ENCODE data around the gene ST3GAL5. TPM values are rescaled to one million over a fixed set of nuclear protein-coding genes. Genes with fewer than 3 reads are reported as not detected.
A peak's percentile ranks its signal among the peaks of the same experiment; 100 is the strongest.

ST3GAL5 gene
- total RNA-seq, 2 experiments from 2014 or later = 7.4 to 11.3 TPM

DNA sequence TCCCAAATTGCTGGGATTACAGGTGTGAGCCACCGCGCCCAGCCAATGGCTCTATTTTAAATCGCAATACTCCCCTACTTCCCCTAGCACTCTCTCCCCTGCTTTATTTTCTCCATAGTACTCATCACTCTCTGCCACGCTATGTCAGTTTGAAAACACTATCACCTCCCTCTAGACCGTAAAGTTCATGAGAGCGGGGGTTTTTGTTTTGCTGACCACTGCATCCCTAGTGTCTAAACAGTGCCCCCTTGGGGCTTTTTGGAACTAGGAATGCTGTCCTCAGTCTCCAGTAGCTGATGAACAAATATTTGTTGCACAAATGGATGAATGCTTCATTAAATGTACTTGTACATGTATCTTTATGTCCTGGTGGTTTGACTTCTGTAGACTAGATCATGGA is 90.9 kb downstream of the ST3GAL5 start:
- Histone ChIP-seq H3K4me1 (ENCODE audit: insufficient read depth, low read length, poor library complexity, severe bottlenecking) (no peaks in the 10 kb centered on the region), H3K36me3 (ENCODE audit: insufficient read depth, low read length) (no peaks in the 10 kb centered on the region), H3K9me3 (ENCODE audit: low read length) (no peaks in the 10 kb centered on the region), H3K4me3 (ENCODE audit: low read depth, low read length, poor library complexity, severe bottlenecking) (no peak overlapping the region), H3K4me2 (ENCODE audit: low read length) (no peak overlapping the region), H3K27ac (ENCODE audit: low read depth, low read length, poor library complexity, severe bottlenecking) (no peak overlapping the region), H2AFZ (ENCODE audit: low read length) (no peak overlapping the region), H4K20me1 (ENCODE audit: insufficient read depth, low read length) (no peaks in the 10 kb centered on the region), H3K79me2 (ENCODE audit: insufficient read depth, low read depth, low read length) (no peaks in the 10 kb centered on the region), H3K9me2 (ENCODE audit: insufficient read depth, low read length) (no peaks in the 10 kb centered on the region)
- no peak for DNase-seq (ENCODE audit: low spot score)
- intact Hi-C loops (cut with micrococcal nuclease; ENCODE audit: unreplicated experiment) = no loop called here
- TF ChIP-seq, protein P1, sequence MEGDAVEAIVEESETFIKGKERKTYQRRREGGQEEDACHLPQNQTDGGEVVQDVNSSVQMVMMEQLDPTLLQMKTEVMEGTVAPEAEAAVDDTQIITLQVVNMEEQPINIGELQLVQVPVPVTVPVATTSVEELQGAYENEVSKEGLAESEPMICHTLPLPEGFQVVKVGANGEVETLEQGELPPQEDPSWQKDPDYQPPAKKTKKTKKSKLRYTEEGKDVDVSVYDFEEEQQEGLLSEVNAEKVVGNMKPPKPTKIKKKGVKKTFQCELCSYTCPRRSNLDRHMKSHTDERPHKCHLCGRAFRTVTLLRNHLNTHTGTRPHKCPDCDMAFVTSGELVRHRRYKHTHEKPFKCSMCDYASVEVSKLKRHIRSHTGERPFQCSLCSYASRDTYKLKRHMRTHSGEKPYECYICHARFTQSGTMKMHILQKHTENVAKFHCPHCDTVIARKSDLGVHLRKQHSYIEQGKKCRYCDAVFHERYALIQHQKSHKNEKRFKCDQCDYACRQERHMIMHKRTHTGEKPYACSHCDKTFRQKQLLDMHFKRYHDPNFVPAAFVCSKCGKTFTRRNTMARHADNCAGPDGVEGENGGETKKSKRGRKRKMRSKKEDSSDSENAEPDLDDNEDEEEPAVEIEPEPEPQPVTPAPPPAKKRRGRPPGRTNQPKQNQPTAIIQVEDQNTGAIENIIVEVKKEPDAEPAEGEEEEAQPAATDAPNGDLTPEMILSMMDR (conservative IDR thresholded peaks at IDR 0.05; ENCODE audit: low read length) = peak; percentile 51
- TF ChIP-seq EZH2phosphoT487 (IDR thresholded peaks at IDR 0.05; ENCODE audit: borderline replicate concordance, low read depth, low read length) = no peak
- BruUV-seq (replicated peaks) = no TSS peak
- ChIA-PET POLR2A (interaction anchor here (0.6 kb wide), 1 partner anchor 386 kb away, joined by 3 read pairs; no protein-coding TSS in a partner anchor), CTCF (ENCODE audit: unreplicated experiment) (no interaction called here)

DNA sequence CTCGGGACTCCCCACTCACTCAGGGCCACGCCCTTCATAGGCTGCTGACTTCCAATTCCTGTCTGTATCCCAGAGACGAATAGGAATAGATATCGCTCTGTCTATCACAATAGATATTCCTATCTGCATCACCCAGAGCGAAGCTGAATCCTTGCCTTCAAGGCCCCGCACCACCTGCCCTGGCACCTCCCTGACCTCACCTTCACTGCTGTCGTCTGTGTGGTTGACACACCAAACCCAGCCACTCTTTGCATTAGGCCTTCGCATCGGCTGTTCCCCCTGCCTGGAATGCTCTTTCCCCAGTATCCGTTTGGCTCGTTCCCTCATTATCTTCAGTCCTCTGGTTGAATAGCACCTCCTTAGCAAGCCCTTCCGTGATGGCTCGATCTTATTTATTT is 91.5 kb downstream of the ST3GAL5 start:
- H3K9me2 ChIP-seq (ENCODE audit: insufficient read depth, low read length) = no peaks in the 10 kb centered on the region
- no peak overlapping the region for H3K4me2 ChIP-seq (ENCODE audit: low read length)
- no peaks in the 10 kb centered on the region for H3K36me3 ChIP-seq (ENCODE audit: insufficient read depth, low read length)
- H2AFZ ChIP-seq (ENCODE audit: low read length) = no peak overlapping the region
- ChIA-PET POLR2A (no interaction called here), CTCF (ENCODE audit: unreplicated experiment) (no interaction called here)
- DNase-seq (ENCODE audit: low spot score) = no peak
- no peak overlapping the region for H3K27ac ChIP-seq (ENCODE audit: low read depth, low read length, poor library complexity, severe bottlenecking)
- no peaks in the 10 kb centered on the region for H4K20me1 ChIP-seq (ENCODE audit: insufficient read depth, low read length)
- TF ChIP-seq, protein P1 (conservative IDR thresholded peaks at IDR 0.05; ENCODE audit: low read length) = no peak
- no peak for TF ChIP-seq EZH2phosphoT487 (IDR thresholded peaks at IDR 0.05; ENCODE audit: borderline replicate concordance, low read depth, low read length)
- no peaks in the 10 kb centered on the region for H3K4me1 ChIP-seq (ENCODE audit: insufficient read depth, low read length, poor library complexity, severe bottlenecking)
- no TSS peak for BruUV-seq (replicated peaks)
- no peak overlapping the region for H3K4me3 ChIP-seq (ENCODE audit: low read depth, low read length, poor library complexity, severe bottlenecking)
- no peaks in the 10 kb centered on the region for H3K9me3 ChIP-seq (ENCODE audit: low read length)
- intact Hi-C loops (cut with micrococcal nuclease; ENCODE audit: unreplicated experiment) = no loop called here
- H3K79me2 ChIP-seq (ENCODE audit: insufficient read depth, low read depth, low read length) = no peaks in the 10 kb centered on the region

DNA sequence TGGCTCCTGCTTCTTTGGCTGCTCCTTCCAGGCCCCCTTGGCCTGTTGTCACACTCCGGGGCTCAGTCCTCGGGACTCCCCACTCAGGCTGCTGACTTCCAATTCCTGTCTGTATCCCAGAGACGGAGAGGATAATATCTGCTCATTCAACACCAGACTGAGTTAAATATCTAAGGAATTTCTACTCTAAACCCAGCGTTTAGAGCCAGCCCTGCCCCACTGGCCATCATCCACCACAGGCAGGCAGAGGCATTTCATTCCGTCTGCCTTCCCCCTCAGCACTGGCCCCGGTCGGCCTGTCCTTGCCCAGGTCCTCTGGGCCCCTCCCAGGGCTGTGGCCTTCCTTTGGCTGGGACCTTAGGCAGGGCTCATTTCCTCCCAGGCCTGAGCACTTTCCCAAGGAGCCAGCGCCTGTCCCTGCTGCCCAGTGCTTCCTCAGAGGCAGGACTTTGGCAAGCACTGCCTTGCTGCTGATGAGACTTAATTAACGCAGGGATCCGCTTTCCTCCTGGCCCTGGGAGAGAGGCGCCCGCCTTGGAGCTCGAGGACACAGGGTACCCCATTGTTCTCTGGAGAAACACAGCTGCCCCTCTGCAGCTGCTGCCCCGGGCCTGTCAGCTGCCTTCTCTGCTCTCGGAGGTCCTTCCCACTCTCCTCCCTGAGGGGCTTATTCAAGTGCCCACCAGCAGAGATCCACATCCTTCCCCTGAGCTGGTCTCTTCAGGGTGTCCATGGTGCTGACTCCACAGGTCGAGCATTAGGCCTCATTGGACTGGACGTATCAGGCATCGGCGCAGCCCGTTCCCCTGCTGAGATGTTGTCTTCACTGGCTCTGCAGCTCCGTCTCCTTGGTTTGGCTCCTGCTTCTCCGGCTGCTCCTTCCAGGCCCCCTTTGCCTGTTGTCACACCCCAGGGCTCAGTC is 92.2 kb downstream of the ST3GAL5 start:
- ChIA-PET POLR2A (interaction anchor here (0.6 kb wide), 1 partner anchor 19 kb away, joined by 3 read pairs; no protein-coding TSS in a partner anchor), CTCF (ENCODE audit: unreplicated experiment) (no interaction called here)
- no peak for TF ChIP-seq EZH2phosphoT487 (IDR thresholded peaks at IDR 0.05; ENCODE audit: borderline replicate concordance, low read depth, low read length)
- TF ChIP-seq, protein P1 (conservative IDR thresholded peaks at IDR 0.05; ENCODE audit: low read length) = no peak
- no TSS peak for BruUV-seq (replicated peaks)
- intact Hi-C loops (cut with micrococcal nuclease; ENCODE audit: unreplicated experiment) = no loop called here
- Histone ChIP-seq H2AFZ (ENCODE audit: low read length) (no peak overlapping the region), H3K36me3 (ENCODE audit: insufficient read depth, low read length) (no peaks in the 10 kb centered on the region), H3K27ac (ENCODE audit: low read depth, low read length, poor library complexity, severe bottlenecking) (no peak overlapping the region), H3K4me3 (ENCODE audit: low read depth, low read length, poor library complexity, severe bottlenecking) (no peak overlapping the region), H3K9me2 (ENCODE audit: insufficient read depth, low read length) (no peaks in the 10 kb centered on the region), H3K4me1 (ENCODE audit: insufficient read depth, low read length, poor library complexity, severe bottlenecking) (no peaks in the 10 kb centered on the region), H3K9me3 (ENCODE audit: low read length) (no peaks in the 10 kb centered on the region), H3K79me2 (ENCODE audit: insufficient read depth, low read depth, low read length) (no peaks in the 10 kb centered on the region), H4K20me1 (ENCODE audit: insufficient read depth, low read length) (no peaks in the 10 kb centered on the region), H3K4me2 (ENCODE audit: low read length) (no peak overlapping the region)
- no peak for DNase-seq (ENCODE audit: low spot score)

Data from OCI-LY7 (cell line).